Measurements from ENCODE around the gene ZNF862.

ZNF862 gene

GRCh38 chr7:149853157-149853556 lies 15.0 kb downstream of the ZNF862 start (continued):
- no peak for TF ChIP-seq TSHZ2 (CRISPR knock-in tag; IDR thresholded peaks at IDR 0.05)
- no peak for TF ChIP-seq PATZ1 (CRISPR knock-in tag; IDR thresholded peaks at IDR 0.05; ENCODE audit: borderline replicate concordance)
- no peak for TF ChIP-seq ZC3H10 (CRISPR knock-in tag; IDR thresholded peaks at IDR 0.05)

- no peak for TF ChIP-seq ESRRG (CRISPR knock-in tag; IDR thresholded peaks at IDR 0.05)
- no peak for TF ChIP-seq SNAI2 (CRISPR knock-in tag; IDR thresholded peaks at IDR 0.05)
- TF ChIP-seq TOX (CRISPR knock-in tag; IDR thresholded peaks at IDR 0.05; ENCODE audit: borderline replicate concordance), result no peak
- no peak for TF ChIP-seq ZNF70 (CRISPR knock-in tag; IDR thresholded peaks at IDR 0.05)
- no peak for TF ChIP-seq TSHZ2 (CRISPR knock-in tag; IDR thresholded peaks at IDR 0.05)
- no peak for TF ChIP-seq ARNTL (CRISPR knock-in tag; IDR thresholded peaks at IDR 0.05; ENCODE audit: borderline replicate concordance, low read depth)
- no peak for TF ChIP-seq BACH2 (CRISPR knock-in tag; IDR thresholded peaks at IDR 0.05; ENCODE audit: borderline replicate concordance)
- TF ChIP-seq PATZ1 (CRISPR knock-in tag; IDR thresholded peaks at IDR 0.05; ENCODE audit: borderline replicate concordance), result no peak
- TF ChIP-seq ZNF565 (CRISPR knock-in tag; conservative IDR thresholded peaks at IDR 0.05; ENCODE audit: low read depth), result no peak
- TF ChIP-seq ZC3H10 (CRISPR knock-in tag; IDR thresholded peaks at IDR 0.05), result no peak
- ATAC-seq, result peak; percentile 80
These were observed 16.6 kb downstream of the ZNF862 start for GRCh38 chr7:149854611-149855360.

GRCh38 chr7:149855361-149856305 lies 17.5 kb downstream of the ZNF862 start:
- peak; percentile 86 for ATAC-seq
- TF ChIP-seq ISL1 (CRISPR knock-in tag; IDR thresholded peaks at IDR 0.05) (no peak), POU6F1 (CRISPR knock-in tag; IDR thresholded peaks at IDR 0.05; ENCODE audit: borderline replicate concordance, low read depth) (no peak), CSDC2 (CRISPR knock-in tag; IDR thresholded peaks at IDR 0.05) (no peak), ZNF70 (CRISPR knock-in tag; IDR thresholded peaks at IDR 0.05) (no peak), GLIS3 (CRISPR knock-in tag; IDR thresholded peaks at IDR 0.05) (no peak), ZFP3 (CRISPR knock-in tag; IDR thresholded peaks at IDR 0.05) (no peak), BACH2 (CRISPR knock-in tag; IDR thresholded peaks at IDR 0.05; ENCODE audit: borderline replicate concordance) (no peak), CSRNP3 (CRISPR knock-in tag; IDR thresholded peaks at IDR 0.05) (no peak), SNAI2 (CRISPR knock-in tag; IDR thresholded peaks at IDR 0.05) (no peak), TCF4 (CRISPR knock-in tag; IDR thresholded peaks at IDR 0.05; ENCODE audit: borderline replicate concordance) (no peak), PATZ1 (CRISPR knock-in tag; IDR thresholded peaks at IDR 0.05; ENCODE audit: borderline replicate concordance) (no peak), OSR1 (CRISPR knock-in tag; IDR thresholded peaks at IDR 0.05) (no peak)

Data from SK-N-SH treated with all-trans-retinoic acid at 6 μM for 48 hours (cell line).